ENCODE results near the gene TMEM94. TPM values are rescaled to one million over a fixed set of nuclear protein-coding genes. Genes with fewer than 3 reads are reported as not detected.
A peak's percentile ranks its signal among the peaks of the same experiment; 100 is the strongest.

The TMEM94 gene
- total and polyA plus RNA-seq, 2 of the 13 experiments (the other 11 are each of a cell fraction or from before 2014, with no cell fraction given): 32.6 to 134 TPM

GRCh38 chr17:75411328-75412067, 44.9 kb upstream of the TMEM94 start (continued):
- TF ChIP-seq HBP1 (CRISPR knock-in tag; IDR thresholded peaks at IDR 0.05; ENCODE audit: low read depth): no peak
- no peak for TF ChIP-seq ZNF530 (CRISPR knock-in tag; IDR thresholded peaks at IDR 0.05; ENCODE audit: low read depth)
- TF ChIP-seq ZNF253 (CRISPR knock-in tag; IDR thresholded peaks at IDR 0.05; ENCODE audit: borderline replicate concordance): no peak
- TF ChIP-seq ZSCAN31 (CRISPR knock-in tag; IDR thresholded peaks at IDR 0.05; ENCODE audit: low read depth): no peak

GRCh38 chr17:75412455-75413317, 43.7 kb upstream of the TMEM94 start:
- in situ Hi-C loops (cut with HindIII; ENCODE audit: extremely low pct_ligation_motif_present, low pct_unique_long_range_greater_than_20kb): loop anchor here (5.0 to 10.0 kb wide), 4 partner anchors 95 to 448 kb away; no protein-coding TSS in a partner anchor
- H3K9ac ChIP-seq (ENCODE audit: insufficient read depth, low read depth, low read length): no peak overlapping the region
- ATAC-seq (peak; percentile 78), FAIRE-seq (peak; percentile 94), DNase-seq (ENCODE audit: low spot score) (peak; percentile 79)
- intact Hi-C loops (cut with micrococcal nuclease; ENCODE audit: unreplicated experiment): loop anchor here (1.0 to 5.0 kb wide), 5 partner anchors 89 to 305 kb away; partner anchors contain the start of genes ARMC7 and MIF4GD
- H3K4me1 ChIP-seq (ENCODE audit: insufficient read depth, low read length): peaks cover 33% of the 10 kb centered on the region
- no peaks in the 10 kb centered on the region for H4K20me1 ChIP-seq (ENCODE audit: insufficient read depth, low read length)
- ChIA-PET POLR2A (interaction anchor here (0.7 to 1.0 kb wide), 2 partner anchors 18 to 142 kb away, joined by 3 to 7 read pairs; partner anchors contain the start of gene MIF4GD), CTCF (ENCODE audit: low intra/inter-chr PET ratio, low total read pairs) (interaction anchor here (0.8 to 2.4 kb wide), 8 partner anchors 9 to 174 kb away, joined by 3 to 38 read pairs (median 6); no protein-coding TSS in a partner anchor)
- H3K27me3 ChIP-seq (ENCODE audit: control insufficient read depth in 1 of 2, insufficient read depth in 2 of 2, low read length in 2 of 2): peaks cover 0 to 5% of the 10 kb centered on the region in 2 experiments; a peak in 1 of 5 replicates
- H3K79me2 ChIP-seq (ENCODE audit: insufficient read depth, low read length): no peaks in the 10 kb centered on the region
- H3K4me2 ChIP-seq (ENCODE audit: low read depth, low read length): peak overlapping the region; percentile 69
- no peaks in the 10 kb centered on the region for H3K36me3 ChIP-seq (replicated peaks in 1 of 2; ENCODE audit: control insufficient read depth in 1 of 2, insufficient read depth in 2 of 2, low read length in 2 of 2)
- H3K4me3 ChIP-seq (replicated peaks in 1 of 3; ENCODE audit: insufficient read depth in 1 of 3, low read depth in 2 of 3, low read length in 3 of 3): peak overlapping the region in 1 of 3 experiments; percentile 35; a peak in 1 of 6 replicates
- H3K27ac ChIP-seq (ENCODE audit: extremely low read length, insufficient read depth, low read length): no peak overlapping the region
- peak overlapping the region; percentile 56 for H2AFZ ChIP-seq (ENCODE audit: low read length)
- no TSS peak for BruUV-seq (replicated peaks)
- H3K9me3 ChIP-seq (ENCODE audit: low read length): no peaks in the 10 kb centered on the region
- under 1% methylated on average over 7 of the region's 8 CpGs for WGBS (ENCODE audit: low lambda C conversion rate)
- TF ChIP-seq HMGXB4 (CRISPR knock-in tag; IDR thresholded peaks at IDR 0.05; ENCODE audit: borderline replicate concordance in 1 of 2, low read depth in 1 of 2) (peak; percentile 77 to 97; a peak in 2 of 4 replicates), CREM (IDR thresholded peaks at IDR 0.05) (no peak), CREM (CRISPR knock-in tag; IDR thresholded peaks at IDR 0.05) (no peak), ARID5B (CRISPR knock-in tag; IDR thresholded peaks at IDR 0.05) (peak; percentile 72), ZSCAN20 (CRISPR knock-in tag; IDR thresholded peaks at IDR 0.05; ENCODE audit: borderline replicate concordance) (no peak), ZNF24 (IDR thresholded peaks at IDR 0.05) (peak; percentile 61; the same call in 1 of the 2 replicates)

Measured in HepG2 (cell line).